OCI-LY1 (cell line): ENCODE data around the gene ASF1B.
A peak's percentile ranks its signal among the peaks of the same experiment; 100 is the strongest.

ENCODE experiments used
- H2AFZ ChIP-seq: fragments of 200-600 bp; sonication (generic), shearing (Covaris generic); 2 replicates; pipeline ENCODE4 v1.6.0; 2014; ENCODE audit warnings: antibody characterized with exemption, mild to moderate bottlenecking, low read length
- H3F3A ChIP-seq: fragments of 200-600 bp; sonication (generic), shearing (Covaris generic); 2 replicates; pipeline ENCODE4 v1.6.0; 2014; ENCODE audit warnings: mild to moderate bottlenecking, antibody characterized with exemption, low read length, moderate library complexity; ENCODE audit not compliant: insufficient read depth
- H3K27ac ChIP-seq: fragments of 200-600 bp; sonication (generic); 2 replicates; pipeline ENCODE4 v1.5.1; 2014; ENCODE audit warnings: low read length, mixed run types, mild to moderate bottlenecking, low read depth; ENCODE audit not compliant: poor library complexity, severe bottlenecking
- H3K27me3 ChIP-seq: fragments of 200-600 bp; sonication (generic); 2 replicates; pipeline ENCODE4 v1.6.0; 2014; ENCODE audit warnings: antibody characterized with exemption, mild to moderate bottlenecking, low read length, moderate library complexity; ENCODE audit not compliant: insufficient read depth
- H3K36me3 ChIP-seq: fragments of 200-600 bp; sonication (generic); 2 replicates; pipeline ENCODE4 v1.6.1; 2014; ENCODE audit warnings: mild to moderate bottlenecking, antibody characterized with exemption, low read length, moderate library complexity, mixed read lengths; ENCODE audit not compliant: insufficient read depth
- H3K4me1 ChIP-seq: fragments of 200-600 bp; sonication (generic); 2 replicates; pipeline ENCODE4 v1.5.1; 2014; ENCODE audit warnings: mild to moderate bottlenecking, low read length, moderate library complexity; ENCODE audit not compliant: insufficient read depth, severe bottlenecking
- H3K4me2 ChIP-seq: fragments of 200-600 bp; sonication (generic), shearing (Covaris generic); 2 replicates; pipeline ENCODE4 v1.6.1; 2014; ENCODE audit warnings: low read length
- H3K4me3 ChIP-seq: fragments of 200-600 bp; sonication (generic); 2 replicates; pipeline ENCODE4 v1.5.1; 2014; ENCODE audit warnings: low read length, low read depth, mild to moderate bottlenecking, mixed read lengths; ENCODE audit not compliant: poor library complexity, severe bottlenecking
- H3K79me2 ChIP-seq: fragments of 200-600 bp; shearing (Covaris generic); 2 replicates; pipeline ENCODE4 v1.6.1; 2016; ENCODE audit warnings: mixed run types, low read length, mixed read lengths; ENCODE audit not compliant: insufficient read depth
- H3K9ac ChIP-seq: fragments of 200-600 bp; sonication (generic), shearing (Covaris generic); 2 replicates; pipeline ENCODE4 v1.6.1; 2014; ENCODE audit warnings: mild to moderate bottlenecking, low read length, mixed read lengths
- H3K9me2 ChIP-seq: fragments of 200-600 bp; sonication (generic), shearing (Covaris generic); 2 replicates; pipeline ENCODE4 v1.6.1; 2014; ENCODE audit warnings: low read depth, mild to moderate bottlenecking, low read length, mixed read lengths
- H3K9me3 ChIP-seq: fragments of 200-600 bp; shearing (Covaris generic); 2 replicates; pipeline ENCODE4 v1.6.1; 2014; ENCODE audit warnings: low read length, mixed read lengths
- H4K20me1 ChIP-seq: fragments of 200-600 bp; sonication (generic), shearing (Covaris generic); 2 replicates; pipeline ENCODE4 v1.6.0; 2016; ENCODE audit warnings: mild to moderate bottlenecking, low read length; ENCODE audit not compliant: insufficient read depth
- CTCF ChIP-seq: fragments of 200-600 bp; sonication (generic), shearing (Covaris generic); IDR thresholded peaks from 2 replicates; pipeline ENCODE4 v1.5.1; 2017; ENCODE audit warnings: mild to moderate bottlenecking, antibody characterized with exemption, low read length, moderate library complexity, mixed read lengths
- EZH2 ChIP-seq: fragments of 200-600 bp; sonication (generic), shearing (Covaris generic); IDR thresholded peaks from 2 replicates; pipeline ENCODE4 v1.8.0; 2017; ENCODE audit warnings: borderline replicate concordance, mixed run types, mild to moderate bottlenecking, antibody characterized with exemption, low read length, moderate library complexity, mixed read lengths

ASF1B gene

GRCh38 chr19:14113762-14114414, 22.5 kb downstream of the ASF1B start:
- no peaks in the 10 kb centered on the region for H3K79me2 ChIP-seq
- TF ChIP-seq CTCF: peak; percentile 93
- no peak for TF ChIP-seq EZH2
- no peaks in the 10 kb centered on the region for H3K9me2 ChIP-seq
- H3K27ac ChIP-seq: peak overlapping the region; percentile 4
- 0 out of 2 replicates have a peak, but pooled peaks cover 2% of the 10 kb centered on the region for H3F3A ChIP-seq
- no peaks in the 10 kb centered on the region for H3K9me3 ChIP-seq
- no peaks in the 10 kb centered on the region for H3K36me3 ChIP-seq
- H3K27me3 ChIP-seq: no peaks in the 10 kb centered on the region
- H2AFZ ChIP-seq: no peak overlapping the region
- peak overlapping the region; percentile 61 for H3K9ac ChIP-seq
- H4K20me1 ChIP-seq: no peaks in the 10 kb centered on the region
- peaks cover 49% of the 10 kb centered on the region for H3K4me1 ChIP-seq
- H3K4me3 ChIP-seq: peak overlapping the region; percentile 67
- H3K4me2 ChIP-seq: peak overlapping the region; percentile 74

- Histone ChIP-seq H4K20me1 (no peaks in the 10 kb centered on the region), H3F3A (no peaks in the 10 kb centered on the region), H3K27me3 (no peaks in the 10 kb centered on the region), H3K9me3 (no peaks in the 10 kb centered on the region), H3K4me3 (peak overlapping the region; percentile 67), H3K4me2 (peak overlapping the region; percentile 74), H3K9me2 (no peaks in the 10 kb centered on the region), H3K36me3 (no peaks in the 10 kb centered on the region), H3K4me1 (peaks cover 42% of the 10 kb centered on the region), H3K79me2 (no peaks in the 10 kb centered on the region), H2AFZ (no peak overlapping the region), H3K27ac (peak overlapping the region; percentile 4), H3K9ac (peak overlapping the region; percentile 61)
- TF ChIP-seq CTCF: no peak
- TF ChIP-seq EZH2: no peak
Observed at GRCh38 chr19:14112809-14113385, 23.5 kb downstream of the ASF1B start.

GRCh38 chr19:14112051-14112808, 24.2 kb downstream of the ASF1B start:
- Histone ChIP-seq H3K9me3 (no peaks in the 10 kb centered on the region), H3K4me1 (peaks cover 42% of the 10 kb centered on the region), H3K36me3 (no peaks in the 10 kb centered on the region), H3K4me2 (no peak overlapping the region), H3F3A (no peaks in the 10 kb centered on the region), H3K9ac (no peak overlapping the region; the same call in 1 of the 2 replicates), H3K4me3 (no peak overlapping the region), H3K9me2 (no peaks in the 10 kb centered on the region), H2AFZ (no peak overlapping the region), H3K27me3 (no peaks in the 10 kb centered on the region), H4K20me1 (no peaks in the 10 kb centered on the region), H3K79me2 (no peaks in the 10 kb centered on the region), H3K27ac (no peak overlapping the region)
- no peak for TF ChIP-seq CTCF
